HepG2 (cell line): ENCODE measurements around the gene NEMF. TPM values are rescaled to one million over a fixed set of nuclear protein-coding genes. Genes with fewer than 3 reads are reported as not detected.
A peak's percentile ranks its signal among the peaks of the same experiment; 100 is the strongest.

Experiments used
- FOXK1 ChIP-seq: sonication (generic); formaldehyde crosslinking; IDR thresholded peaks from 2 replicates; pipeline ENCODE4 v1.4.0; 2020; ENCODE audit warnings: low read depth, missing genetic modification reagents, borderline replicate concordance
- HMG20B ChIP-seq: conservative IDR thresholded peaks from 2 replicates; pipeline ENCODE4 v1.6.1; 2016; ENCODE audit warnings: missing genetic modification reagents, missing compliant biosample characterization
- MIER3 ChIP-seq: IDR thresholded peaks from 2 replicates; pipeline ENCODE4 v1.6.1; 2016; ENCODE audit warnings: missing compliant biosample characterization, borderline replicate concordance
- PHF8 ChIP-seq: sonication (generic); formaldehyde crosslinking; IDR thresholded peaks from 2 replicates; pipeline ENCODE4 v1.5.0; 2020; ENCODE audit warnings: missing genetic modification reagents
- RBM39 ChIP-seq: fragments of 200-400 bp; formaldehyde crosslinking; IDR thresholded peaks from one replicate; pipeline ENCODE4 v1.6.1; 2018; ENCODE audit warnings: antibody characterized with exemption, mild to moderate bottlenecking, low read depth, low read length; ENCODE audit not compliant: poor library complexity, severe bottlenecking
- SKI ChIP-seq: fragments of 450-650 bp; IDR thresholded peaks from one replicate; pipeline ENCODE4 v1.6.1; 2018; ENCODE audit warnings: mild to moderate bottlenecking; ENCODE audit not compliant: partially characterized antibody
- SP140L ChIP-seq: sonication (generic); formaldehyde crosslinking; IDR thresholded peaks from 2 replicates; pipeline ENCODE4 v1.4.0; 2020; ENCODE audit warnings: missing genetic modification reagents, borderline replicate concordance
- ZHX2 ChIP-seq, 2 experiments: sonication (generic) in 1 of 2; formaldehyde crosslinking in 1 of 2; IDR thresholded peaks; 2 replicates each; pipeline versions ENCODE4 v1.6.1 to v1.9.0; 2014 to 2022; ENCODE audit warnings: antibody characterized with exemption in 1 of 2, borderline replicate concordance in 1 of 2, inconsistent platforms in 1 of 2, low read depth in 1 of 2, missing genetic modification reagents in 1 of 2
- ZMYM2 ChIP-seq: sonication (generic); formaldehyde crosslinking; IDR thresholded peaks from 2 replicates; pipeline ENCODE4 v1.8.0; 2022; ENCODE audit warnings: mild to moderate bottlenecking, missing genetic modification reagents
- ZNF382 ChIP-seq: sonication (generic); formaldehyde crosslinking; IDR thresholded peaks from 2 replicates; pipeline ENCODE4 v1.5.0; 2020; ENCODE audit warnings: missing genetic modification reagents, mild to moderate bottlenecking, borderline replicate concordance
- ZNF510 ChIP-seq: sonication (generic); formaldehyde crosslinking; IDR thresholded peaks from 2 replicates; pipeline ENCODE4 v1.4.0; 2020; ENCODE audit warnings: low read depth, mild to moderate bottlenecking, missing genetic modification reagents
- ZNF747 ChIP-seq: sonication (generic); formaldehyde crosslinking; IDR thresholded peaks from 2 replicates; pipeline ENCODE4 v1.8.1; 2023; ENCODE audit warnings: missing genetic modification reagents, mild to moderate bottlenecking, borderline replicate concordance
- polyA plus RNA-seq, 8 experiments: library from polyadenylated mRNA; depleted of rRNA in 3 of 8; stranded (reverse) in 7 of 8; unstranded in 1 of 8; fragments of >200 nt; fragmentation: Illumina TruSeq in 4 of 8; extraction: Trizol in 4 of 8; gene quantifications; 2 replicates each; pipeline versions ENCODE4 v1.2.1 to v1.2.3, GENCODE V29; 2011 to 2016; ENCODE audit warnings: low read depth in 4 of 8, missing spikeins in 1 of 8, mixed read lengths in 1 of 8; ENCODE audit not compliant: insufficient read depth in 1 of 8
- total RNA-seq, 5 experiments: library from RNA; depleted of rRNA; stranded (reverse); fragments of >200 nt; fragmentation: Illumina TruSeq; extraction: Trizol; gene quantifications; 2 replicates each; pipeline ENCODE4 v1.2.3, GENCODE V29; 2016; ENCODE audit warnings: low read depth in 1 of 5
- TF ChIP-seq, protein P1 (sequence below): sonication (generic); formaldehyde crosslinking; IDR thresholded peaks from 2 replicates; pipeline ENCODE4 v1.5.0; 2020; ENCODE audit warnings: mild to moderate bottlenecking, missing genetic modification reagents, borderline replicate concordance
- TF ChIP-seq, protein P2 (sequence below): IDR thresholded peaks from 2 replicates; pipeline ENCODE4 v1.6.1; 2018; ENCODE audit warnings: missing genetic modification reagents

Gene NEMF
- total and polyA plus RNA-seq, 2 of the 13 experiments (the other 11 are each of a cell fraction or from before 2014, with no cell fraction given), result 21.3 to 57.9 TPM

GRCh38 chr14:49862089-49862673 is 9.6 kb upstream of the NEMF start (continued):
- no peak for TF ChIP-seq ZHX2 (IDR thresholded peaks at IDR 0.05; ENCODE audit: low read depth)
- TF ChIP-seq ZHX2 (CRISPR knock-in tag; IDR thresholded peaks at IDR 0.05; ENCODE audit: borderline replicate concordance), result no peak
- TF ChIP-seq PHF8, result peak; percentile 47; the same call in 1 of the 2 replicates
- TF ChIP-seq SKI, result peak; percentile 11
- TF ChIP-seq SP140L (CRISPR knock-in tag), result 0 out of 2 replicates have a peak, but pooled peaks have one; percentile 8
- no peak for TF ChIP-seq HMG20B (CRISPR knock-in tag)
- TF ChIP-seq, protein P1, sequence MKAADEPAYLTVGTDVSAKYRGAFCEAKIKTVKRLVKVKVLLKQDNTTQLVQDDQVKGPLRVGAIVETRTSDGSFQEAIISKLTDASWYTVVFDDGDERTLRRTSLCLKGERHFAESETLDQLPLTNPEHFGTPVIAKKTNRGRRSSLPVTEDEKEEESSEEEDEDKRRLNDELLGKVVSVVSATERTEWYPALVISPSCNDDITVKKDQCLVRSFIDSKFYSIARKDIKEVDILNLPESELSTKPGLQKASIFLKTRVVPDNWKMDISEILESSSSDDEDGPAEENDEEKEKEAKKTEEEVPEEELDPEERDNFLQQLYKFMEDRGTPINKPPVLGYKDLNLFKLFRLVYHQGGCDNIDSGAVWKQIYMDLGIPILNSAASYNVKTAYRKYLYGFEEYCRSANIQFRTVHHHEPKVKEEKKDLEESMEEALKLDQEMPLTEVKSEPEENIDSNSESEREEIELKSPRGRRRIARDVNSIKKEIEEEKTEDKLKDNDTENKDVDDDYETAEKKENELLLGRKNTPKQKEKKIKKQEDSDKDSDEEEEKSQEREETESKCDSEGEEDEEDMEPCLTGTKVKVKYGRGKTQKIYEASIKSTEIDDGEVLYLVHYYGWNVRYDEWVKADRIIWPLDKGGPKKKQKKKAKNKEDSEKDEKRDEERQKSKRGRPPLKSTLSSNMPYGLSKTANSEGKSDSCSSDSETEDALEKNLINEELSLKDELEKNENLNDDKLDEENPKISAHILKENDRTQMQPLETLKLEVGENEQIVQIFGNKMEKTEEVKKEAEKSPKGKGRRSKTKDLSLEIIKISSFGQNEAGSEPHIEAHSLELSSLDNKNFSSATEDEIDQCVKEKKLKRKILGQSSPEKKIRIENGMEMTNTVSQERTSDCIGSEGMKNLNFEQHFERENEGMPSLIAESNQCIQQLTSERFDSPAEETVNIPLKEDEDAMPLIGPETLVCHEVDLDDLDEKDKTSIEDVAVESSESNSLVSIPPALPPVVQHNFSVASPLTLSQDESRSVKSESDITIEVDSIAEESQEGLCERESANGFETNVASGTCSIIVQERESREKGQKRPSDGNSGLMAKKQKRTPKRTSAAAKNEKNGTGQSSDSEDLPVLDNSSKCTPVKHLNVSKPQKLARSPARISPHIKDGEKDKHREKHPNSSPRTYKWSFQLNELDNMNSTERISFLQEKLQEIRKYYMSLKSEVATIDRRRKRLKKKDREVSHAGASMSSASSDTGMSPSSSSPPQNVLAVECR (CRISPR knock-in tag), result 0 out of 2 replicates have a peak, but pooled peaks have one; percentile 7
- no peak for TF ChIP-seq ZNF747
- 0 out of 2 replicates have a peak, but pooled peaks have one; percentile 19 for TF ChIP-seq ZNF510 (CRISPR knock-in tag)
- TF ChIP-seq ZMYM2 (CRISPR knock-in tag), result peak; percentile 93
- TF ChIP-seq MIER3 (CRISPR knock-in tag), result peak; percentile 27; the same call in 1 of the 2 replicates
- peak; percentile 50; the same call in 1 of the 2 replicates for TF ChIP-seq FOXK1 (CRISPR knock-in tag)
- peak; percentile 31 for TF ChIP-seq RBM39
- no peak for TF ChIP-seq ZNF382
- TF ChIP-seq, protein P2, sequence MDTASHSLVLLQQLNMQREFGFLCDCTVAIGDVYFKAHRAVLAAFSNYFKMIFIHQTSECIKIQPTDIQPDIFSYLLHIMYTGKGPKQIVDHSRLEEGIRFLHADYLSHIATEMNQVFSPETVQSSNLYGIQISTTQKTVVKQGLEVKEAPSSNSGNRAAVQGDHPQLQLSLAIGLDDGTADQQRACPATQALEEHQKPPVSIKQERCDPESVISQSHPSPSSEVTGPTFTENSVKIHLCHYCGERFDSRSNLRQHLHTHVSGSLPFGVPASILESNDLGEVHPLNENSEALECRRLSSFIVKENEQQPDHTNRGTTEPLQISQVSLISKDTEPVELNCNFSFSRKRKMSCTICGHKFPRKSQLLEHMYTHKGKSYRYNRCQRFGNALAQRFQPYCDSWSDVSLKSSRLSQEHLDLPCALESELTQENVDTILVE (CRISPR knock-in tag), result no peak
